Measurements from ENCODE around the gene TUBB.
"Not testable (repeated sequence)": the region's sequence is repeated elsewhere in the genome, so short reads cannot be mapped to it uniquely, and the experiment has no call there.

Gene TUBB

GRCh38 chr6:30719356-30719755 is 796 bp upstream of the TUBB start:
- no peak for DNase-seq

DNA sequence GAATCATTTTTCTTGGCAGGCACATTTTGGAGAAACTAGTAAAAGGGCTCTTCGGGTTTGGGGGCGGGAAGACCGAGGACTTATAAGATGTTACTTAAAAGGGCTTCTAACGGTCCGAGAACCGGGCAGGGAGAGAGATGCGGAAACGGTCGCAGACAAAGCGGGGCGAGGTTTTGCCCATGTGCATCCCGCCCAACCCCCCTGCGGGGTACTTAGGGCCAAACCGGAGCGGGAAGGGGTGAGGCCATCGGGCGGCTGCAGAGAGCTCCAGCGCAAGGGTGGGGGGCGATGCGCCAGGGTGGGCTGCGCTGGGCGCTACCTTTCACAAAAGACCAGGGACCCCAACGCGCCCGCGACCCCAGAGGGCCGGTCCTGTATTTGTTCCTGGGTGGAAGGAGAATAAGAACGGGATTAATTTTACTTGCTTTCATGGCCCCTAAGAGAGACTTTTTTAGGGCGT is 616 bp downstream of the TUBB start:
- peak; percentile 56 for DNase-seq

- DNase-seq = peak; percentile 89
These were observed 1.3 kb downstream of the TUBB start for GRCh38 chr6:30721198-30722024.

- DNase-seq = peak; percentile 28
These were observed 1.8 kb downstream of the TUBB start for GRCh38 chr6:30722025-30722279.

DNA sequence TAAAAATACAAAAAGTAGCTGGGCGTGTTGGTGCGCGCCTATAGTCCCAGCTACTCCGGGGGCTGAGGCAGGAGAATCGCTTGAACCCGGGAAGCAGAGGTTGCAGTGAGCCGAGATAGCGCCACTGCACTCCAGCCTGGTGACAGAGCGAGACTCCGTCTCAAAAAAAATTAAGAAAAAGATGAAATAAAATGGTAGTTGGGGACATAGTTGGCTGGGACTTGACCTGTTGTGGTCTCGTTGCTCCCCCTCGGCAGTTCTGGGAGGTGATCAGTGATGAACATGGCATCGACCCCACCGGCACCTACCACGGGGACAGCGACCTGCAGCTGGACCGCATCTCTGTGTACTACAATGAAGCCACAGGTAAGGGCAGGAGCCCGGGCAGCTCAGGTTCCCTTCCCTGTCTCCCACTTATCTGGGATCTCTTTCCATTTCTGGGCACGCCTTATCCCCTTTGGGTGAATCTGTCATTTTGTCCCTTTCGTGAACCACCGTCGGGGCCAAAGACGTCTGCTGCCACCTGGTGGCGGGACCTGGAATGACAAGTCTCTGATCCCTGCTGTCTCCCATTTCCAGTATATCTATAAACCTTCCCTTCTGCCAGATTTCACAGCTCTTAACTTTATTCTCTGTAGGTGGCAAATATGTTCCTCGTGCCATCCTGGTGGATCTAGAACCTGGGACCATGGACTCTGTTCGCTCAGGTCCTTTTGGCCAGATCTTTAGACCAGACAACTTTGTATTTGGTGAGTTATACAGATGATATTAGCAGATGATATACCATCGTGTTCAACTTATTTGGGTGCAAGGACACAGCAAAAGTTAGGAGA is 2.3 kb downstream of the TUBB start:
- DNase-seq = peak; percentile 81

DNA sequence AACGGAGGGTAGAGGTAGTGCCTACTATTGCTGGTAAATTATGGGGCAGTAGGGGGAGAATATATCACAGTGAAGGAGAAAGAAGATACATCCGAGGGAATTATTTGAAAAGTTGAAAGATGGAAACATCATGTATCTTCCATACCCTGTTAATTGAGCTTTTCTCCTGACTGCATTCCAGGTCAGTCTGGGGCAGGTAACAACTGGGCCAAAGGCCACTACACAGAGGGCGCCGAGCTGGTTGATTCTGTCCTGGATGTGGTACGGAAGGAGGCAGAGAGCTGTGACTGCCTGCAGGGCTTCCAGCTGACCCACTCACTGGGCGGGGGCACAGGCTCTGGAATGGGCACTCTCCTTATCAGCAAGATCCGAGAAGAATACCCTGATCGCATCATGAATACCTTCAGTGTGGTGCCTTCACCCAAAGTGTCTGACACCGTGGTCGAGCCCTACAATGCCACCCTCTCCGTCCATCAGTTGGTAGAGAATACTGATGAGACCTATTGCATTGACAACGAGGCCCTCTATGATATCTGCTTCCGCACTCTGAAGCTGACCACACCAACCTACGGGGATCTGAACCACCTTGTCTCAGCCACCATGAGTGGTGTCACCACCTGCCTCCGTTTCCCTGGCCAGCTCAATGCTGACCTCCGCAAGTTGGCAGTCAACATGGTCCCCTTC is 3.1 kb downstream of the TUBB start:
- not testable (repeated sequence) for DNase-seq

GRCh38 chr6:30723843-30724741 is 3.9 kb downstream of the TUBB start:
- DNase-seq = not testable (repeated sequence)

GRCh38 chr6:30724906-30725667 is 4.9 kb downstream of the TUBB start:
- peak; percentile 35 for DNase-seq

GRCh38 chr6:30725713-30726505 is 5.8 kb downstream of the TUBB start:
- DNase-seq = peak; percentile 89

- DNase-seq = peak; percentile 52
These were observed 6.6 kb downstream of the TUBB start for GRCh38 chr6:30726506-30727413.

- DNase-seq = peak; percentile 58
These were observed 7.9 kb downstream of the TUBB start for GRCh38 chr6:30727920-30728553.

DNA sequence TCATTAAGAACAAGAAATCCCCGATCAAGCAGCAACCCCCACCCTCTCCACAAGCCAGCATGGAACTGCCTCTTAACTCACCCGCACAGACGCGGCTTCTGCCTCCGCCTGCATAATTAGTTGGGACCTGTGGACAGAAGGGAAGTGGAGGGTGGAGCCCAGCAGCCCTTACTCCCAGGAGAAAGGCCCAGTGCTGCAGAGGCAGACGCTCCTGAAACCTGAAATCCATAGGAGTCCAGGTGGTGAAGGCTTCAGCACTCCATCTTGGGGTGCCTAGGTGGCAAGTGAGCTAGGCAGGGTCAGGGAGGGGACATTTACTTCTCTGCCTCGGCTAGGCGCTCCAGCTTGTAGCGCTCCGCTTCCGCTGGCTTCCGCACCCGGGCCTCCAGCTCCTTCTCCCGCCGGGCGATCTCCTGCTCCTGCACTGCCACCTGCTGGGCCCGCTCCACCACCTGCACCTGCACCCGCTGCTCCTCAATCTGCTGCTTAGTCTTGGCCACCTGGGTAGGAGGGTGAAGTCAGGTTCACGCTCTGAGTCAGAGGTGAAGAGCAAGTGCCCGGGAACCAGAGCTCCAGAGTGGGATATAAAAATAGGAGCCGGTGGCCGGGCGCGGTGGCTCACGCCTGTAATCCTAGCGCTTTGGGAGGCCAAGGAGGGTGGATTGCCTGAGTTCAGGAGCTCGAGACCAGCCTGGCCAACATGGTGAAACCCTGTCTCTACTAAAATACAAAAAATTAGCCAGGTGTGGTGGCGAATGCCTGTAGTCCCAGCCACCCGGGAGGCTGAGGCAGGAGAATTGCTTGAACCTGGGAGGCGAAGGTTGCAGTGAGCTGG is 10.7 kb downstream of the TUBB start:
- DNase-seq = peak; percentile 46

- DNase-seq = no peak
These were observed 12.2 kb downstream of the TUBB start for GRCh38 chr6:30732237-30732943.

GRCh38 chr6:30735668-30736314 is 15.6 kb downstream of the TUBB start:
- DNase-seq = no peak

DNA sequence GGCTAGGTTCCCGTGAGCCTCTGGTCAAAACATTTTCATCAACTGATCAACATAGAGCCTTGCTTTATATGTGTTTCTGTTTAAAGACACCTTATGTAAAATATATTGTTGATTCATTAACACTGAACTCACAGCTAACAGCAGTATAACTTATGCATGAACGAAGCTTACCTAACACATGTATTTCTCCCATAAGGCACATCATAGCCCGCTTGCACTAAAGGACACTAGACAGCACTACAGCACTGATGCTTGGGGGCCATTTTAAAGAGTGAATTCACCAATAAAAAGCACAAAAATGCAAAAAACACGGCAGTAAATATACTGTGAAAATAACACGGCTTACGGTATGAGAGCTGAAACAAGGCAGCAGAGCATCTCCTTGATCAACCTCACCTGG is 18.4 kb downstream of the TUBB start:
- no peak for DNase-seq

GRCh38 chr6:30740540-30740870 is 20.4 kb downstream of the TUBB start:
- no peak for DNase-seq
